Stimulated activated naive CD8-positive, alpha-beta T cell treated with anti-CD3 and anti-CD28 coated beads, Interleukin-15, Interleukin-2, amounts not matched to agents 100 ng/mL and 50 ng/mL, for 24 hours (primary cell): ENCODE results near the gene TLCD5.
A peak's percentile ranks its signal among the peaks of the same experiment; 100 is the strongest.

Experiments
- H3K27ac Mint-ChIP-seq: one replicate; pipeline ENCODE4 v1.8.0; 2021; ENCODE audit warnings: mild to moderate bottlenecking, mixed read lengths
- H3K27me3 Mint-ChIP-seq: one replicate; pipeline ENCODE4 v1.8.0; 2021; ENCODE audit warnings: mixed read lengths
- H3K36me3 Mint-ChIP-seq: one replicate; pipeline ENCODE4 v1.8.0; 2021; ENCODE audit warnings: low read depth, mixed read lengths
- H3K4me1 Mint-ChIP-seq: one replicate; pipeline ENCODE4 v1.8.0; 2021; ENCODE audit warnings: low read depth, mixed read lengths
- H3K4me3 Mint-ChIP-seq: one replicate; pipeline ENCODE4 v1.8.0; 2021; ENCODE audit warnings: mild to moderate bottlenecking, mixed read lengths
- H3K9me3 Mint-ChIP-seq: one replicate; pipeline ENCODE4 v1.8.0; 2021; ENCODE audit warnings: mixed read lengths

The TLCD5 gene

GRCh38 chr11:120302001-120302805 is 22.9 kb upstream of the TLCD5 start:
- Mint-ChIP-seq H3K9me3 (no peaks in the 10 kb centered on the region), H3K36me3 (no peaks in the 10 kb centered on the region), H3K4me3 (no peak overlapping the region), H3K27me3 (peaks cover 32% of the 10 kb centered on the region), H3K27ac (no peak overlapping the region), H3K4me1 (no peaks in the 10 kb centered on the region)

- H3K4me3 Mint-ChIP-seq, result no peak overlapping the region
- H3K36me3 Mint-ChIP-seq, result no peaks in the 10 kb centered on the region
- H3K4me1 Mint-ChIP-seq, result no peaks in the 10 kb centered on the region
- H3K27me3 Mint-ChIP-seq, result peaks cover 25% of the 10 kb centered on the region
- no peaks in the 10 kb centered on the region for H3K9me3 Mint-ChIP-seq
- H3K27ac Mint-ChIP-seq, result no peak overlapping the region
Observed at GRCh38 chr11:120303004-120303637, 22.0 kb upstream of the TLCD5 start.

GRCh38 chr11:120304526-120304925 is 20.6 kb upstream of the TLCD5 start:
- no peaks in the 10 kb centered on the region for H3K36me3 Mint-ChIP-seq
- H3K9me3 Mint-ChIP-seq, result no peaks in the 10 kb centered on the region
- H3K4me1 Mint-ChIP-seq, result no peaks in the 10 kb centered on the region
- peaks cover 20% of the 10 kb centered on the region for H3K27me3 Mint-ChIP-seq
- H3K4me3 Mint-ChIP-seq, result no peak overlapping the region
- no peak overlapping the region for H3K27ac Mint-ChIP-seq

- Mint-ChIP-seq H3K27ac (no peak overlapping the region), H3K4me1 (no peaks in the 10 kb centered on the region), H3K27me3 (peaks cover 16% of the 10 kb centered on the region), H3K4me3 (no peak overlapping the region), H3K9me3 (no peaks in the 10 kb centered on the region), H3K36me3 (no peaks in the 10 kb centered on the region)
Observed at GRCh38 chr11:120305286-120305685, 19.8 kb upstream of the TLCD5 start.

GRCh38 chr11:120306519-120307242 is 18.4 kb upstream of the TLCD5 start:
- H3K4me1 Mint-ChIP-seq, result no peaks in the 10 kb centered on the region

GRCh38 chr11:120307476-120307875 is 17.6 kb upstream of the TLCD5 start:
- Mint-ChIP-seq H3K27ac (no peak overlapping the region), H3K27me3 (peaks cover 14% of the 10 kb centered on the region), H3K36me3 (no peaks in the 10 kb centered on the region), H3K4me3 (no peak overlapping the region), H3K4me1 (no peaks in the 10 kb centered on the region), H3K9me3 (no peaks in the 10 kb centered on the region)

More at GRCh38 chr11:120306519-120307242, 18.4 kb upstream of the TLCD5 start:
- Mint-ChIP-seq H3K9me3 (no peaks in the 10 kb centered on the region), H3K27me3 (peaks cover 10% of the 10 kb centered on the region), H3K4me3 (no peak overlapping the region), H3K36me3 (no peaks in the 10 kb centered on the region), H3K27ac (no peak overlapping the region)

- Mint-ChIP-seq H3K4me3 (no peak overlapping the region), H3K27me3 (peaks cover 18% of the 10 kb centered on the region), H3K36me3 (no peaks in the 10 kb centered on the region), H3K27ac (no peak overlapping the region), H3K4me1 (no peaks in the 10 kb centered on the region), H3K9me3 (no peaks in the 10 kb centered on the region)
Observed at GRCh38 chr11:120308081-120308480, 17.0 kb upstream of the TLCD5 start.

- H3K27me3 Mint-ChIP-seq, result peaks cover 8% of the 10 kb centered on the region
- no peak overlapping the region for H3K27ac Mint-ChIP-seq
- H3K4me3 Mint-ChIP-seq, result no peak overlapping the region
- no peaks in the 10 kb centered on the region for H3K36me3 Mint-ChIP-seq
- no peaks in the 10 kb centered on the region for H3K4me1 Mint-ChIP-seq
- H3K9me3 Mint-ChIP-seq, result no peaks in the 10 kb centered on the region
Observed at GRCh38 chr11:120310870-120311269, 14.2 kb upstream of the TLCD5 start.

- Mint-ChIP-seq H3K4me1 (no peaks in the 10 kb centered on the region), H3K9me3 (no peaks in the 10 kb centered on the region), H3K27ac (no peak overlapping the region), H3K4me3 (no peak overlapping the region), H3K36me3 (no peaks in the 10 kb centered on the region), H3K27me3 (peaks cover 25% of the 10 kb centered on the region)
Observed at GRCh38 chr11:120314861-120315260, 10.2 kb upstream of the TLCD5 start.

GRCh38 chr11:120316880-120317688 is 8.0 kb upstream of the TLCD5 start:
- no peaks in the 10 kb centered on the region for H3K36me3 Mint-ChIP-seq
- no peaks in the 10 kb centered on the region for H3K4me1 Mint-ChIP-seq
- no peak overlapping the region for H3K4me3 Mint-ChIP-seq
- peaks cover 35% of the 10 kb centered on the region for H3K27me3 Mint-ChIP-seq
- no peaks in the 10 kb centered on the region for H3K9me3 Mint-ChIP-seq
- H3K27ac Mint-ChIP-seq, result no peak overlapping the region

- peaks cover 31% of the 10 kb centered on the region for H3K27me3 Mint-ChIP-seq
- no peak overlapping the region for H3K27ac Mint-ChIP-seq
- no peaks in the 10 kb centered on the region for H3K36me3 Mint-ChIP-seq
- no peak overlapping the region for H3K4me3 Mint-ChIP-seq
- no peaks in the 10 kb centered on the region for H3K4me1 Mint-ChIP-seq
- H3K9me3 Mint-ChIP-seq, result no peaks in the 10 kb centered on the region
Observed at GRCh38 chr11:120317689-120318480, 7.2 kb upstream of the TLCD5 start.

GRCh38 chr11:120318906-120319305 is 6.2 kb upstream of the TLCD5 start:
- H3K27ac Mint-ChIP-seq, result no peak overlapping the region
- peaks cover 41% of the 10 kb centered on the region for H3K27me3 Mint-ChIP-seq
- H3K4me3 Mint-ChIP-seq, result no peak overlapping the region
- no peaks in the 10 kb centered on the region for H3K4me1 Mint-ChIP-seq
- H3K9me3 Mint-ChIP-seq, result no peaks in the 10 kb centered on the region
- no peaks in the 10 kb centered on the region for H3K36me3 Mint-ChIP-seq

GRCh38 chr11:120326228-120326627 is 1.1 kb downstream of the TLCD5 start:
- Mint-ChIP-seq H3K27me3 (peaks cover 76% of the 10 kb centered on the region), H3K27ac (no peak overlapping the region), H3K4me1 (peaks cover 27% of the 10 kb centered on the region), H3K4me3 (peak overlapping the region; percentile 77), H3K9me3 (no peaks in the 10 kb centered on the region), H3K36me3 (no peaks in the 10 kb centered on the region)

- H3K4me3 Mint-ChIP-seq, result no peak overlapping the region
- no peaks in the 10 kb centered on the region for H3K36me3 Mint-ChIP-seq
- peaks cover 27% of the 10 kb centered on the region for H3K4me1 Mint-ChIP-seq
- no peak overlapping the region for H3K27ac Mint-ChIP-seq
- peaks cover 80% of the 10 kb centered on the region for H3K27me3 Mint-ChIP-seq
- H3K9me3 Mint-ChIP-seq, result no peaks in the 10 kb centered on the region
Observed at GRCh38 chr11:120326845-120327281, 1.8 kb downstream of the TLCD5 start.
